GM19397 (cell line): Measurements from ENCODE around the gene PAK3.

Experiments used
- ATAC-seq: cut with Tn5 transposase; IDR thresholded peaks from one replicate; pipeline ENCODE4 v1.9.1; 2021; ENCODE audit warnings: mild to moderate bottlenecking, moderate library complexity; ENCODE audit not compliant: unreplicated experiment

Gene PAK3

GRCh38 chrX:111095974-111096895 is at the start of gene PAK3:
Gene PAK3, plus strand, starts transcription at chrX:111096191. Its CDS starts 26,913 bp downstream, at chrX:111123104.
- ATAC-seq = no peak

GRCh38 chrX:111047575-111047974 is 48.4 kb upstream of the PAK3 start:
- no peak for ATAC-seq

GRCh38 chrX:111052478-111052877 is 43.5 kb upstream of the PAK3 start:
- ATAC-seq = no peak

GRCh38 chrX:111071542-111072277 is 24.3 kb upstream of the PAK3 start:
- no peak for ATAC-seq

- ATAC-seq = no peak
Measured at GRCh38 chrX:111083081-111083480, 12.9 kb upstream of the PAK3 start.

- ATAC-seq = no peak
Measured at GRCh38 chrX:111086591-111087006, 9.4 kb upstream of the PAK3 start.

GRCh38 chrX:111088628-111089027 is 7.4 kb upstream of the PAK3 start:
- ATAC-seq = no peak

- ATAC-seq = no peak
Measured at GRCh38 chrX:111090458-111090857, 5.5 kb upstream of the PAK3 start.

GRCh38 chrX:111098874-111099273 is 2.9 kb downstream of the PAK3 start:
- no peak for ATAC-seq

- ATAC-seq = no peak
Measured at GRCh38 chrX:111100191-111100590, 4.2 kb downstream of the PAK3 start.

- ATAC-seq = no peak
Measured at GRCh38 chrX:111101580-111101979, 5.6 kb downstream of the PAK3 start.

- ATAC-seq = no peak
Measured at GRCh38 chrX:111102636-111103035, 6.6 kb downstream of the PAK3 start.

- no peak for ATAC-seq
Measured at GRCh38 chrX:111103246-111103645, 7.3 kb downstream of the PAK3 start.

GRCh38 chrX:111110098-111110775 is 14.2 kb downstream of the PAK3 start:
- no peak for ATAC-seq

- no peak for ATAC-seq
Measured at GRCh38 chrX:111114806-111115205, 18.8 kb downstream of the PAK3 start.

- no peak for ATAC-seq
Measured at GRCh38 chrX:111116666-111117065, 20.7 kb downstream of the PAK3 start.

- ATAC-seq = no peak
Measured at GRCh38 chrX:111119341-111119740, 23.4 kb downstream of the PAK3 start.

- no peak for ATAC-seq
Measured at GRCh38 chrX:111123125-111123524, 27.1 kb downstream of the PAK3 start.

- ATAC-seq = no peak
Measured at GRCh38 chrX:111123606-111124179, 27.7 kb downstream of the PAK3 start.

GRCh38 chrX:111124418-111124817 is 28.4 kb downstream of the PAK3 start:
- no peak for ATAC-seq

- ATAC-seq = no peak
Measured at GRCh38 chrX:111127038-111127437, 31.0 kb downstream of the PAK3 start.
